ENCODE data around the gene CNKSR3.

CNKSR3 gene

DNA sequence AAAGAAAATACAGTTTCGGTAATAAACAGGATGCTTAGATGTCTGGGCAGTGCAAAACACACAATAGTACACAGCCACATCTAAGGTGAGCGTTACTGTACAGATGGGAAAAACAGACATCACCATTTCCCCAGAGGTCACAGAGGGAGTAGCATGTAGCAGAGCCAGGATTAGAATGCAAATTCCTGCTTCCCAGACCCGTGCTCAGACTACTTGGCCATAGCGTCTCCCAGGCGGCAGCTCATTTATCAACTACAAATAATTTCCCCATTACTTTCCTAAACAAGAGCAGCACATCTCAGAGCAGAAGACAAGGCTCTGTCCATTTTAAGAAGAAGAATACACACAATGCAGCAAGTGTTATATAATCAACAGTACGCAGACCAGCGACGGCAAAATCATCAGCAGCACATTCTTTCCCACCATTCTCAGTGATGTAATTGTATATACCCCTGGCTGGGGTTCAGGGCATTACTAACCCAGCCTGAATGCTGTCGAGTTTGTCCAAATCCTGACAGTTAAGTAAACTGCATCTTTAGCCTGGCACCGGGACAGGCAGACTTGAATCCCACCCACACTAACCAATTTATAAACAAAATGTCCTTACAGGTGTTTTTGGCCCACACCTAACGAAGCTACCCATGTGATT, 61.9 kb downstream of the CNKSR3 start:
- DNase-seq = no peak

- DNase-seq = no peak
Observed at GRCh38 chr6:154447954-154448353, 62.5 kb downstream of the CNKSR3 start.

- DNase-seq = no peak
Observed at GRCh38 chr6:154446984-154447383, 63.5 kb downstream of the CNKSR3 start.

DNA sequence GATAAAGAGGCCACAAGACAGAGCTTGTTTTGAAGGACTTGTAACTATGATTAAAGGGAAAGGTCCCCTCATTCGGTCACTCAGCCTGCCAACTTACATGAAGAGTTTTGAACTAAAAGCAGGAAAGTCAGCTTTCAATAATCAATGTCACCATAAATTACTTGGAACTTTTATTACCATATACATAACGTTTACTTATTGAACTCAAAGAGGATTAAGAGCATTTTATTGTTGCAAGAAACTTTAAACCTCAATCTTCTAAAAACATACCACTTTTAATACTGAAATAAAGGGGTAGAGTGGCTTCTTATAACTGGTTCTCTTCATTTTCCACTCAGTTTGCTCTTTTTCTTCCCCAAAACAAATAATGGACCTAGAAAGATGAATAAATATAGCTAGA, 65.1 kb downstream of the CNKSR3 start:
- no peak for DNase-seq

GRCh38 chr6:154441995-154442310, 68.5 kb downstream of the CNKSR3 start:
- no peak for DNase-seq

GRCh38 chr6:154440422-154441043, 70.0 kb downstream of the CNKSR3 start:
- no peak for DNase-seq

- DNase-seq = no peak
Observed at GRCh38 chr6:154440022-154440421, 70.5 kb downstream of the CNKSR3 start.

GRCh38 chr6:154438882-154439415, 71.5 kb downstream of the CNKSR3 start:
- no peak for DNase-seq

DNA sequence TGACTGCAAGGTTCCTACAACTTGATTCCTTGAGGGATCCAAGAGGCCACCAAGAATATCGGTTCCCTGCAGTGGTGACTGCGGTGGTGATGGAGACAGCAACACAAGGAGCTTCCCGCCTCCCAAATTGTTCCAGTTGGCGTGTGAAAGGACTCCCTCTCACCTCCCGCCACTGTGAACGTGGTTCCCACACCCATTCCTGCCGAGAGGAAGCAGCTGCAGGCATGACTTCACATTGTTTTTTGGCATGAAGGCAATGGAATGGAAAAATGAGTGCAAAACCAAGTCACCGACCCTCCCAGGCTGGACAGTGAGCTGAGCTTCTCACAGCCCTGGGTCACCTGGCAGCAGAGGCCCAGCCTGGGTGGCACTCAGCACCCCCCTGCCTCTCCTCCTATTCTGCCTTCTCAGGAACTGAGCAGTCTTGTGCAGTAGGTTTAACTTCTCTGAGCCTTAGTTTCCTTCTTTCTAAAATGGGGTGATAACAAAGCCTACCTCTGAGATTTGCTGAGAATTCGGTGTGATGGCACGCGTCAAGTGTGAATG, 75.0 kb downstream of the CNKSR3 start:
- DNase-seq = no peak

GRCh38 chr6:154434662-154435061, 75.8 kb downstream of the CNKSR3 start:
- DNase-seq = no peak

GRCh38 chr6:154433477-154434241, 76.8 kb downstream of the CNKSR3 start:
- DNase-seq = no peak

GRCh38 chr6:154432533-154433476, 77.7 kb downstream of the CNKSR3 start:
- no peak for DNase-seq

DNA sequence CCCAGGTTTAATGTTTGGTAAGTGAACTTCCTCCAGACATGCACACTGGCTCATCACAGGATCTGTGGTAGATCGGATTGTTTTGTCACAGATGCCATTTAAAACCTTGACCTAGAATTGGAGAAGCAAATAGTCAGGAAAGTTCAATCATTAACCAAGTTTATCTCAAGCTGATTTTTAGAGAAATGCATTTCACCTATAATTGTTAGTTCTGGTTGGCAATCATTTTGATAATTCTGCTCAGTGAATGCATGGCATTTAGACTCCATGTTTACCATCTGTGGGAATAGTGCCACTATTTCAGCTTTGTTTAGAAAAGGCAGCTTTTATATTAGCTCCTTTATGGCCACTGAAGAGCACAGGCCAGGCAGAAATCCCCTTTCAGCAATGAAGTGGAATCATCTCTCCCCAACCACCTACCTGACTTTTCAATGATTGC, 80.0 kb downstream of the CNKSR3 start:
- no peak for DNase-seq

- DNase-seq = no peak
Observed at GRCh38 chr6:154429711-154430110, 80.8 kb downstream of the CNKSR3 start.

- DNase-seq = no peak
Observed at GRCh38 chr6:154428897-154429296, 81.6 kb downstream of the CNKSR3 start.

DNA sequence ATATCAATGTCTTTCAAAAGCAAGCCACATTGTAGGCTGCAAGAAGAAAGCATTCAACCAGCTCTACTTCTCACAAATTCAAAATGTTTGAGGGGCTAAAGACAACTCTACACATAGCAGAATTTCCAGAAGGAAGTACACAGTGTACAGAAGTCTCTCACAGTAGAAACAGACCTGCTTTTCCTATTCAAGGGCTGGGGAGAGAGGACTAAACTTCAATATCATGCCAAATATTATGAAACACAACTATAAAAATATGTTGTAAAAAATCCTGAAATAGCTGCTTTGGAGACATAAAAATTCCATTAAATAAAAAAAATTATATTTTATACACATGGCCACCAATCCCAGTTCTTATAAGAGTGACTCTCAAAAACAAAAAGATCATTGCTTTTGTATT, 83.0 kb downstream of the CNKSR3 start:
- DNase-seq = no peak

GRCh38 chr6:154426997-154427396, 83.5 kb downstream of the CNKSR3 start:
- DNase-seq = no peak

- no peak for DNase-seq
Observed at GRCh38 chr6:154425034-154425433, 85.5 kb downstream of the CNKSR3 start.

DNA sequence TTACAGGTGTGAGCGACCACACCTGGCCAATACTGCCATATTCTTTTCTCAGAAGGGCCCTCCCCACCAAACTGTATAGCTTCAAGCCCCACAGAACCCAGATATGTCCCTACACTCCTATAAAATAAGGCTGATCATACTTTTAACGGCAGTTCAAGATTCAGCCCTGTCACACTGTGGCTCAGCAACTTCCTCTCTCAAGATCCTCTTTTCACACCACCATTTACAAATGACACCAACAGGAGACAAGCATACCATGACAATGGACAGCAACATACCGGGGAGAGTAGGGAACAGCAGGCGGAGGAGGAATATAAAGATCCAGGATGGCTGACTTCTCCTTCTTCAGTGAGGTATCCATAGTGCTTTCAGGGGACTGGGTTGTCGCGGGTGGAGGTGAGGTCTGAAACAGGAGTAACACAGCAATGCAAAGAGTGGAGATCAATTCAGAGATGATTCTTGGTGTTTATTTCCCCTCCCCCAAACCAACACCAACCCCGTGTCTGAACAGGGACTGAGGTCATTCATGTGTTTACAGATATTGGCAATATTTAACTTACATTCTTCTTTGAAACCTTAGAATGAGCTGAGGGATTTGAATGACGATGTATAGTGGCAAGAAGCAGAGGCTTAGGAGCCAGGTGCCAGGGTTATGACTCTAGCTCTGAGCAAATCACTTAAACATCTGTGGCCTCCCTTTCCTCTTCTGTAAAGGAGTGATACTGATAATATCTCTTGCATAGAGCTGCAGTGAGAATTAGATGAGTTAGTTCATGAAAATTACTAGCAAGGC, 96.3 kb downstream of the CNKSR3 start:
- DNase-seq = no peak

- DNase-seq = no peak
Observed at GRCh38 chr6:154412106-154412820, 98.2 kb downstream of the CNKSR3 start.

GRCh38 chr6:154411076-154411475, 99.4 kb downstream of the CNKSR3 start:
- DNase-seq = no peak
